ENCODE results near the gene PHF23. TPM values are rescaled to one million over a fixed set of nuclear protein-coding genes. Genes with fewer than 3 reads are reported as not detected.

The PHF23 gene
- total RNA-seq, 4 donors from 2014 or later: 22.1 to 43.8 (median 28.9) TPM

- ATAC-seq (ENCODE audit: low FRiP score) (peak; percentile 84), DNase-seq (ENCODE audit: low spot score) (peak; percentile 92)
- TF ChIP-seq, protein P1, sequence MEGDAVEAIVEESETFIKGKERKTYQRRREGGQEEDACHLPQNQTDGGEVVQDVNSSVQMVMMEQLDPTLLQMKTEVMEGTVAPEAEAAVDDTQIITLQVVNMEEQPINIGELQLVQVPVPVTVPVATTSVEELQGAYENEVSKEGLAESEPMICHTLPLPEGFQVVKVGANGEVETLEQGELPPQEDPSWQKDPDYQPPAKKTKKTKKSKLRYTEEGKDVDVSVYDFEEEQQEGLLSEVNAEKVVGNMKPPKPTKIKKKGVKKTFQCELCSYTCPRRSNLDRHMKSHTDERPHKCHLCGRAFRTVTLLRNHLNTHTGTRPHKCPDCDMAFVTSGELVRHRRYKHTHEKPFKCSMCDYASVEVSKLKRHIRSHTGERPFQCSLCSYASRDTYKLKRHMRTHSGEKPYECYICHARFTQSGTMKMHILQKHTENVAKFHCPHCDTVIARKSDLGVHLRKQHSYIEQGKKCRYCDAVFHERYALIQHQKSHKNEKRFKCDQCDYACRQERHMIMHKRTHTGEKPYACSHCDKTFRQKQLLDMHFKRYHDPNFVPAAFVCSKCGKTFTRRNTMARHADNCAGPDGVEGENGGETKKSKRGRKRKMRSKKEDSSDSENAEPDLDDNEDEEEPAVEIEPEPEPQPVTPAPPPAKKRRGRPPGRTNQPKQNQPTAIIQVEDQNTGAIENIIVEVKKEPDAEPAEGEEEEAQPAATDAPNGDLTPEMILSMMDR (IDR thresholded peaks at IDR 0.05): no peak
Observed at GRCh38 chr17:7214300-7215135, 24.7 kb downstream of the PHF23 start.

DNA sequence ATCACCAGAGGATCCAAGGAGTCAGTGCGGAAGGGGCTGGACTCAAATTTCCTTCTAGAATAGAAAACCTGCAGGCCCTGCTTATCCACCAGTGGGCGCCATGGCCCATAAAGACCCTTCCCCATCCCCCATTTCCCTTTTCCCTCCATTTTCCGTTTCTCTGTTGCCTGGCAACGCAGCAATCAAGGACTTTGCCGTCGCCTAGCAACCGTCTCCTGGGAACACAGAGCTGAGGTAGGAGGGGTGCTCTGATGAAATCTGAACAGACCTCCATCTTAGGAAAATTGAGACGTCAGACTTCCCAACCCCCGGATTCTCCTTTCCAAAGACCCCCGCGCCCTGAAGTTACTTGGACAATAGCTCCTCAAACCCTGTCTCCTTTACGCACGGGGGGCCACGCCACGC is 25.4 kb downstream of the PHF23 start:
- peak; percentile 51 for DNase-seq (ENCODE audit: low spot score)
- ATAC-seq (ENCODE audit: low FRiP score): peak; percentile 1
- TF ChIP-seq, protein P1 (IDR thresholded peaks at IDR 0.05): no peak

DNA sequence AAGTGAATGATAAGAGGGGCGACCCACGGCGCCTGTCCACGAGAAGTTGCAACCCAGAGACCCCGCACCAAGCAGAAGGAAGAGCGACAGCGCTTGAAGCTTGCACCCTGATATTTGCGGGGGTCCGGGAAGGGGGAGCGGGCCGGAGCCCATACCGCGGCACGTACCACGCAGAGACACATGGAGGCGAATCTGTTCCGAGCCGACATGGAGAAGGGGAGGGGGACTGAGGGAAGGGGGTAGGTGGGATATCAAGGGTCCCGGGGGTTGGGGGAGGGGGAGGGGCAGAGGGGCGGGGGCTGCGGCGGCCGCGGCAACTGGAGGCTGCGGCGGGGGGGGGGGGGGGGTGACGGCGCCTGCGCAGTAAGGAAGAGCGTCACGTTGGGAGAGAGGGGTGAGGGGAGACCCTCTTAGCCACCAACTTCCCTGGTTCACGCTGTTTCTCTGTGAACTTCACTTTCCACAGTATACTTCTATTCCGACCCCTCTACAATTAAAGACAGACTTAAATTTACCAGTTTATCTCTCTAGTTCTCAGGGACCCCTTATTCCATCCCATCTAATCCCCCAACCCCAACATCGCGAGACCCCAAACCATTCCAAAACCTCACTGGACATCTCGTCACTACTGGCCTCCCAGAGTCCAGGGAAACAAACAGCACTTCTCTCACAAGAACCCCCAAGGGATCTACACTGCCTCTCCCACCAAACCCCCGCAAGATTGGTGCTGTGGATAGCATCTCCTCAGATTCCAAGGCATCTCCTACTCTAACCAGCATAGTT is 27.6 kb downstream of the PHF23 start:
- ATAC-seq (ENCODE audit: low FRiP score) (no peak), DNase-seq (ENCODE audit: low spot score) (no peak)
- TF ChIP-seq, protein P1 (IDR thresholded peaks at IDR 0.05): no peak

GRCh38 chr17:7208754-7209460 is 30.4 kb downstream of the PHF23 start:
- ATAC-seq (ENCODE audit: low FRiP score): no peak
- TF ChIP-seq, protein P1 (IDR thresholded peaks at IDR 0.05): no peak
- no peak for DNase-seq (ENCODE audit: low spot score)

GRCh38 chr17:7208027-7208571 is 31.2 kb downstream of the PHF23 start:
- no peak for ATAC-seq (ENCODE audit: low FRiP score)
- no peak for DNase-seq (ENCODE audit: low spot score)
- TF ChIP-seq, protein P1 (IDR thresholded peaks at IDR 0.05): no peak

DNA sequence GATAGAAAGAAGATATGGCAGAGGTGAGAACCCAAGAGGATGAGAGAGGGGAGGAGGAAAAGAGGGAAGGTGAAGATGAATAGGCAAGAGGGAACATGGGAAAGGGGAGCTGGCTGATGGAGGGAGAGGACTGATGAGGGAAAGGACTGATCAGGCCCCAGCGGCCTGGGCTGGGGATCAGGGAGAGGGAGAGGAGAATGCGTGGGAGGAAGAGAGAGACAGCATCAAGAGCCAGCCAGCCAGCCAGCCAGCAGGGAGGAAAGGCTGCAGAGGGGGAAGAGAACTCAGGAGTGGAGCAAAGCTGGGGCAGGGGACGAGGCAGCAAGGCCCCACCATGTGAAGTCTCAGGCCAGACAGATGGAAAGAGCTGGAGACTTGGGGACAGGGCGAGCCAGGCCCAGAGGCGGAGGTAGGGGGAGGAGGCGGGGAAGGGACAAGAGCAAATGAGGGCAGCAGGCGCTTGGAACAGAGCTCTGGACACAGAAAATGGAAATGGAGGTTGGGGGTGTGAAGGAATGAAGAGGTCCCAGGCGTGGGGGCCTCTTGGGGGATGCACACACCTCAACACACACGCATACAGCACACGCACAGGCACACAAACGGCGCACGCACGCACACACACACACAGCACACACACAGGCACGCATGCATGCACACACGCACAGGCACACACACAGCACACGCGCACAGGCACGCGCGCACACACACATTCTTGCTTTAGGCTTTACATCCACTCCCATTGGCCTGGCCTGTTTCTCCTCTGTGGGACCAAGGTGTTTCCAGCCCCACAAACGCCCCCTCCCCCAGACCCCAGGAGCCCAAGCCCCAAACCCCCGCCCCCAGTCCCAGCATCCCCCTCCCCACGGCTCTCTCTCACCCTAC is 31.9 kb downstream of the PHF23 start:
- no peak for ATAC-seq (ENCODE audit: low FRiP score)
- DNase-seq (ENCODE audit: low spot score): no peak
- TF ChIP-seq, protein P1 (IDR thresholded peaks at IDR 0.05): no peak

Measured in omental fat pad (tissue), 4 donors.